GM12878 (cell line): ENCODE results near the gene FAM83D. TPM values are rescaled to one million over a fixed set of nuclear protein-coding genes. Genes with fewer than 3 reads are reported as not detected.
A peak's percentile ranks its signal among the peaks of the same experiment; 100 is the strongest.

Source experiments
- ESRRA ChIP-seq: IDR thresholded peaks from 2 replicates; pipeline ENCODE4 v1.6.1; 2012; ENCODE audit warnings: mild to moderate bottlenecking, low read length, improper control_type of control experiment
- ETV6 ChIP-seq, 2 experiments: fragments of 450-650 bp in 1 of 2; IDR thresholded peaks in 1 of 2; conservative IDR thresholded peaks in 1 of 2; 2 replicates each; pipeline ENCODE4 v1.6.1; 2014; ENCODE audit warnings: antibody characterized with exemption in 1 of 2, borderline replicate concordance in 1 of 2, low read depth in 1 of 2, mild to moderate bottlenecking in 1 of 2, moderate library complexity in 1 of 2
- FOS ChIP-seq: IDR thresholded peaks from 3 replicates; pipeline ENCODE4 v1.6.1; 2011; ENCODE audit warnings: borderline replicate concordance; ENCODE audit not compliant: insufficient read length; ENCODE audit errors: extremely low read depth
- FOXK2 ChIP-seq: fragments of 450-650 bp; IDR thresholded peaks from 2 replicates; pipeline ENCODE4 v1.6.1; 2017; ENCODE audit warnings: mild to moderate bottlenecking, moderate library complexity
- KLF5 ChIP-seq: fragments of 450-650 bp; IDR thresholded peaks from 2 replicates; pipeline ENCODE4 v1.6.1; 2014; ENCODE audit warnings: mild to moderate bottlenecking; ENCODE audit not compliant: partially characterized antibody
- MTA2 ChIP-seq: fragments of 450-650 bp; IDR thresholded peaks from 2 replicates; pipeline ENCODE4 v1.6.1; 2016; ENCODE audit warnings: low read depth, mild to moderate bottlenecking, moderate library complexity
- NR2C1 ChIP-seq: fragments of 450-650 bp; IDR thresholded peaks from 2 replicates; pipeline ENCODE4 v1.6.1; 2017; ENCODE audit warnings: antibody characterized with exemption, mild to moderate bottlenecking, moderate library complexity
- NR2F1 ChIP-seq: fragments of 450-650 bp; conservative IDR thresholded peaks from 2 replicates; pipeline ENCODE4 v1.6.1; 2017; ENCODE audit warnings: mild to moderate bottlenecking
- RELA ChIP-seq: fragments of 450-650 bp; IDR thresholded peaks from 2 replicates; pipeline ENCODE4 v1.8.0; 2014; ENCODE audit warnings: borderline replicate concordance; ENCODE audit not compliant: partially characterized antibody
- SIN3A ChIP-seq: IDR thresholded peaks from 2 replicates; pipeline ENCODE4 v1.6.1; 2012; ENCODE audit warnings: low read depth, low read length, improper control_type of control experiment
- SMAD5 ChIP-seq: IDR thresholded peaks from 2 replicates; pipeline ENCODE4 v1.6.1; 2016; ENCODE audit warnings: antibody characterized with exemption, low read depth
- SREBF1 ChIP-seq: IDR thresholded peaks from 2 replicates; pipeline ENCODE4 v1.6.1; 2012; ENCODE audit warnings: mild to moderate bottlenecking, low read length
- SUPT20H ChIP-seq: IDR thresholded peaks from 2 replicates; pipeline ENCODE4 v1.6.1; 2011; ENCODE audit warnings: low read depth, mild to moderate bottlenecking, low read length, moderate library complexity, borderline replicate concordance; ENCODE audit not compliant: control insufficient read depth
- ZBED1 ChIP-seq: IDR thresholded peaks from 2 replicates; pipeline ENCODE4 v1.6.1; 2016; ENCODE audit warnings: borderline replicate concordance
- polyA plus RNA-seq, 11 experiments: library from polyadenylated mRNA; depleted of rRNA in 4 of 11; unstranded in 6 of 11; stranded (reverse) in 5 of 11; fragments of >200 nt; fragmentation: Nextera tagmentation in 4 of 11; fragmentation: Illumina TruSeq in 1 of 11; extraction: Ambion mirVana in 4 of 11; extraction: Trizol in 1 of 11; gene quantifications; 1 replicate in 1 of 11; 2 replicates in 10 of 11; pipeline versions ENCODE4 v1.2.1 to v1.2.3, GENCODE V29; 2011 to 2016; ENCODE audit warnings: inconsistent platforms in 2 of 11, missing spikeins in 2 of 11, low read depth in 1 of 11
- total RNA-seq, 4 experiments: library from RNA; depleted of rRNA in 3 of 4; stranded (reverse); fragments of >200 nt in 3 of 4; fragmentation: Illumina TruSeq in 1 of 4; extraction: Trizol in 1 of 4; gene quantifications; 2 replicates each; pipeline versions ENCODE4 v1.2.1 to v1.2.3, GENCODE V29; 2013 to 2021
- TF ChIP-seq, protein P1 (sequence below): IDR thresholded peaks from 2 replicates; pipeline ENCODE4 v1.6.1; 2011; ENCODE audit warnings: borderline replicate concordance, low read depth, mild to moderate bottlenecking, moderate library complexity, low read length; ENCODE audit not compliant: insufficient read depth, poor library complexity, severe bottlenecking
- TF ChIP-seq, protein P2 (sequence below): fragments of 450-650 bp; IDR thresholded peaks from 2 replicates; pipeline ENCODE4 v1.6.1; 2016; ENCODE audit warnings: mild to moderate bottlenecking
- TF ChIP-seq, protein P3 (sequence below): IDR thresholded peaks from 2 replicates; pipeline ENCODE4 v1.6.1; 2012; ENCODE audit warnings: improper control_type of control experiment, low read depth, low read length; ENCODE audit not compliant: insufficient replicate concordance
- TF ChIP-seq, protein P4 (sequence below): IDR thresholded peaks from 2 replicates; pipeline ENCODE4 v1.6.1; 2011; ENCODE audit warnings: low read depth, mild to moderate bottlenecking, low read length, moderate library complexity, borderline replicate concordance; ENCODE audit errors: extremely low read depth
- TF ChIP-seq, protein P5 (sequence below): fragments of 450-650 bp; IDR thresholded peaks from 2 replicates; pipeline ENCODE4 v1.6.1; 2014; ENCODE audit warnings: mild to moderate bottlenecking

Gene FAM83D
- total and polyA plus RNA-seq, 10 of the 15 experiments (the other 5 are each of a cell fraction or from before 2014, with no cell fraction given), result 4.5 to 34.8 (median 19.2) TPM

DNA sequence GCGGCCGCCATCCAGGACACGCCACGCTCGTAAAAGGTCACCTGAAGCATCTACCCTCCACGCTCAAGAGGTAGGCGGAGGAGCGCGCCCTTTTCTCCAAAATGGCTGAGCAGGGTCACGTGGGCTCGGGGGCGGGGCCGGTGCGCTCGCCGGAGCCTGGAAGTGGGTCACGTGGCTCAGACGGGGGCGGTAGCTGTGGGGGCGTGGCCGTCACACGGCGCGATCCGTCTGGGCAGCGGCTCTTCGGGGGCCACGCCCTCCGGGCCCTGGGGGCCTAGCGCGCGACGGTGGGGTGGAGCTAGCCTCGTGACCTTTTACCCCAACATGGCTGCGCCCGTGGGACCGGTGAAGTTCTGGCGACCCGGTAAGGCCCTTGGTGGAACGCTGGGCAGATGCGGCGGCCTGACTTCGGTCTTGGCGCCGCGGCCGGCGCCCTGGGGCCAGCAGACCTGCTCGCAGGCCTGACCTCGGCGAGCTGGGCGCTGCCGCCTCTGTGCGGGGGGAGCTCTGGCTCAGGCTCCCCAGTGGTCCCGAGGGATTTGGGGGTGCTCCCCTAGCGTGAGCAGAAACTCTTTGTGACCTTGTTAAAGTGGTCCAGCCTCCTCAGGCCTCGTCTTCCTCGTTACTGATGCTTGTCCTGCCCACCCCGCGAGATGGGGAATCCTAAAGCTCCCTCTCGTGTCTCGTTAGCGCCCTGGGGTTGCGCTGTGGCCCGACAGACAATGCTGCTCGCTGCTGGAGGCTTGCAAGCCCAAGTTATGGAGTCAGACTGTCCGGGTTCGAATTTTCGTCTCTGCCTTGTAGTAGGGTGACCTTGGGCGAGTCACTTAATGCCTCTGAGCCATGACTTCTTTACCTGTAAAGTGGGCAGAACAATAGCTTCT, 36.1 kb downstream of the FAM83D start, which contains the start of gene DHX35 (continued):
- TF ChIP-seq, protein P1, sequence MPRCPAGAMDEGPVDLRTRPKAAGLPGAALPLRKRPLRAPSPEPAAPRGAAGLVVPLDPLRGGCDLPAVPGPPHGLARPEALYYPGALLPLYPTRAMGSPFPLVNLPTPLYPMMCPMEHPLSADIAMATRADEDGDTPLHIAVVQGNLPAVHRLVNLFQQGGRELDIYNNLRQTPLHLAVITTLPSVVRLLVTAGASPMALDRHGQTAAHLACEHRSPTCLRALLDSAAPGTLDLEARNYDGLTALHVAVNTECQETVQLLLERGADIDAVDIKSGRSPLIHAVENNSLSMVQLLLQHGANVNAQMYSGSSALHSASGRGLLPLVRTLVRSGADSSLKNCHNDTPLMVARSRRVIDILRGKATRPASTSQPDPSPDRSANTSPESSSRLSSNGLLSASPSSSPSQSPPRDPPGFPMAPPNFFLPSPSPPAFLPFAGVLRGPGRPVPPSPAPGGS, result peak; percentile 15
- TF ChIP-seq FOXK2, result peak; percentile 8; the same call in 1 of the 2 replicates
- TF ChIP-seq, protein P2, sequence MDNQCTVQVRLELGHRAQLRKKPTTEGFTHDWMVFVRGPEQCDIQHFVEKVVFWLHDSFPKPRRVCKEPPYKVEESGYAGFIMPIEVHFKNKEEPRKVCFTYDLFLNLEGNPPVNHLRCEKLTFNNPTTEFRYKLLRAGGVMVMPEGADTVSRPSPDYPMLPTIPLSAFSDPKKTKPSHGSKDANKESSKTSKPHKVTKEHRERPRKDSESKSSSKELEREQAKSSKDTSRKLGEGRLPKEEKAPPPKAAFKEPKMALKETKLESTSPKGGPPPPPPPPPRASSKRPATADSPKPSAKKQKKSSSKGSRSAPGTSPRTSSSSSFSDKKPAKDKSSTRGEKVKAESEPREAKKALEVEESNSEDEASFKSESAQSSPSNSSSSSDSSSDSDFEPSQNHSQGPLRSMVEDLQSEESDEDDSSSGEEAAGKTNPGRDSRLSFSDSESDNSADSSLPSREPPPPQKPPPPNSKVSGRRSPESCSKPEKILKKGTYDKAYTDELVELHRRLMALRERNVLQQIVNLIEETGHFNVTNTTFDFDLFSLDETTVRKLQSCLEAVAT, result peak; percentile 66; the same call in 1 of the 2 replicates
- peak; percentile 64 for TF ChIP-seq SIN3A
- peak; percentile 98 for TF ChIP-seq NR2C1
- TF ChIP-seq ZBED1, result no peak
- TF ChIP-seq, protein P3, sequence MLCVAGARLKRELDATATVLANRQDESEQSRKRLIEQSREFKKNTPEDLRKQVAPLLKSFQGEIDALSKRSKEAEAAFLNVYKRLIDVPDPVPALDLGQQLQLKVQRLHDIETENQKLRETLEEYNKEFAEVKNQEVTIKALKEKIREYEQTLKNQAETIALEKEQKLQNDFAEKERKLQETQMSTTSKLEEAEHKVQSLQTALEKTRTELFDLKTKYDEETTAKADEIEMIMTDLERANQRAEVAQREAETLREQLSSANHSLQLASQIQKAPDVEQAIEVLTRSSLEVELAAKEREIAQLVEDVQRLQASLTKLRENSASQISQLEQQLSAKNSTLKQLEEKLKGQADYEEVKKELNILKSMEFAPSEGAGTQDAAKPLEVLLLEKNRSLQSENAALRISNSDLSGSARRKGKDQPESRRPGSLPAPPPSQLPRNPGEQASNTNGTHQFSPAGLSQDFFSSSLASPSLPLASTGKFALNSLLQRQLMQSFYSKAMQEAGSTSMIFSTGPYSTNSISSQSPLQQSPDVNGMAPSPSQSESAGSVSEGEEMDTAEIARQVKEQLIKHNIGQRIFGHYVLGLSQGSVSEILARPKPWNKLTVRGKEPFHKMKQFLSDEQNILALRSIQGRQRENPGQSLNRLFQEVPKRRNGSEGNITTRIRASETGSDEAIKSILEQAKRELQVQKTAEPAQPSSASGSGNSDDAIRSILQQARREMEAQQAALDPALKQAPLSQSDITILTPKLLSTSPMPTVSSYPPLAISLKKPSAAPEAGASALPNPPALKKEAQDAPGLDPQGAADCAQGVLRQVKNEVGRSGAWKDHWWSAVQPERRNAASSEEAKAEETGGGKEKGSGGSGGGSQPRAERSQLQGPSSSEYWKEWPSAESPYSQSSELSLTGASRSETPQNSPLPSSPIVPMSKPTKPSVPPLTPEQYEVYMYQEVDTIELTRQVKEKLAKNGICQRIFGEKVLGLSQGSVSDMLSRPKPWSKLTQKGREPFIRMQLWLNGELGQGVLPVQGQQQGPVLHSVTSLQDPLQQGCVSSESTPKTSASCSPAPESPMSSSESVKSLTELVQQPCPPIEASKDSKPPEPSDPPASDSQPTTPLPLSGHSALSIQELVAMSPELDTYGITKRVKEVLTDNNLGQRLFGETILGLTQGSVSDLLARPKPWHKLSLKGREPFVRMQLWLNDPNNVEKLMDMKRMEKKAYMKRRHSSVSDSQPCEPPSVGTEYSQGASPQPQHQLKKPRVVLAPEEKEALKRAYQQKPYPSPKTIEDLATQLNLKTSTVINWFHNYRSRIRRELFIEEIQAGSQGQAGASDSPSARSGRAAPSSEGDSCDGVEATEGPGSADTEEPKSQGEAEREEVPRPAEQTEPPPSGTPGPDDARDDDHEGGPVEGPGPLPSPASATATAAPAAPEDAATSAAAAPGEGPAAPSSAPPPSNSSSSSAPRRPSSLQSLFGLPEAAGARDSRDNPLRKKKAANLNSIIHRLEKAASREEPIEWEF, result no peak
- no peak for TF ChIP-seq SUPT20H
- peak; percentile 98 for TF ChIP-seq NR2F1
- TF ChIP-seq, protein P4, sequence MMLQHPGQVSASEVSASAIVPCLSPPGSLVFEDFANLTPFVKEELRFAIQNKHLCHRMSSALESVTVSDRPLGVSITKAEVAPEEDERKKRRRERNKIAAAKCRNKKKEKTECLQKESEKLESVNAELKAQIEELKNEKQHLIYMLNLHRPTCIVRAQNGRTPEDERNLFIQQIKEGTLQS, result peak; percentile 94
- TF ChIP-seq ETV6 (conservative IDR thresholded peaks at IDR 0.05 in 1 of 2, IDR thresholded peaks at IDR 0.05 in 1 of 2; ENCODE audit: borderline replicate concordance in 1 of 2, low read depth in 1 of 2), result no peak
- 0 out of 2 replicates have a peak, but pooled peaks have one; percentile 18 for TF ChIP-seq ESRRA
- 0 out of 2 replicates have a peak, but pooled peaks have one; percentile 24 for TF ChIP-seq SREBF1
- TF ChIP-seq KLF5, result peak; percentile 12
- peak; percentile 44 for TF ChIP-seq FOS
- TF ChIP-seq RELA, result peak; percentile 87
- peak; percentile 45; the same call in 1 of the 2 replicates for TF ChIP-seq SMAD5
- TF ChIP-seq, protein P5, sequence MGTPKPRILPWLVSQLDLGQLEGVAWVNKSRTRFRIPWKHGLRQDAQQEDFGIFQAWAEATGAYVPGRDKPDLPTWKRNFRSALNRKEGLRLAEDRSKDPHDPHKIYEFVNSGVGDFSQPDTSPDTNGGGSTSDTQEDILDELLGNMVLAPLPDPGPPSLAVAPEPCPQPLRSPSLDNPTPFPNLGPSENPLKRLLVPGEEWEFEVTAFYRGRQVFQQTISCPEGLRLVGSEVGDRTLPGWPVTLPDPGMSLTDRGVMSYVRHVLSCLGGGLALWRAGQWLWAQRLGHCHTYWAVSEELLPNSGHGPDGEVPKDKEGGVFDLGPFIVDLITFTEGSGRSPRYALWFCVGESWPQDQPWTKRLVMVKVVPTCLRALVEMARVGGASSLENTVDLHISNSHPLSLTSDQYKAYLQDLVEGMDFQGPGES, result peak; percentile 74; the same call in 1 of the 2 replicates
- peak; percentile 32; the same call in 1 of the 2 replicates for TF ChIP-seq MTA2
